ENCODE measurements around the gene MID2.
"Not testable (repeated sequence)": the region's sequence is repeated elsewhere in the genome, so short reads cannot be mapped to it uniquely, and the experiment has no call there.

The MID2 gene

DNA sequence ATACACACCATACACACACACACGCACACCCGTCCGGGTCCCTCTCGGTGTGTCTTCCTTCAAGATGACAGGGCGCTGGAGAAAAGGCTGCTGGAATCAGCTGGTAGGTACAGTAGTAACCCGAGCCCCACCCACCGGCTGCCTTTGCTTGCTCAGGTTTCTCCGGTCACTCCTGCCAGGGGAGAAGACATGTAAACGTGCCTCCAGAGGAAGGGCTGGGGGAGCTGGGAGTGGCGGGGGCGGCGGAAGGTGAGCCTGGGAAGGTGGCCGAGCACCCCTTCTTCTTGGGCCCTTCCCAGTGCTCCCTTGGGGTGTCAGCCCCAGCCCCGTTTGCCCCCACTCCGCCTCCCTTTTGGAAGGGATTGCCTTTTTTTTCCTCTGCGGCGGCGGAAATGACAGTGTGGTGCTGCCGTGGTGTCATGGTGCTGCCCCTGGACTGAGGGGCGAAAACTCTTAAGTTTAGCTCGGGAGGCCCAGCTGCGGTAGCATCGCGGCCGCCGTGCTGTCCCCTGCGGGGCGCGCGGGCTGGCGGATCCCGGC, at the start of gene MID2:
Gene MID2 (plus strand): TSS at position 169 of the 540 bp plus-strand sequence. CDS start 561 bp downstream, outside the sequence.
- peak; percentile 74 for DNase-seq (ENCODE audit: low spot score)

GRCh38 chrX:107776649-107777535, 48.8 kb upstream of the MID2 start:
- peak; percentile 86 for DNase-seq (ENCODE audit: low spot score)

DNA sequence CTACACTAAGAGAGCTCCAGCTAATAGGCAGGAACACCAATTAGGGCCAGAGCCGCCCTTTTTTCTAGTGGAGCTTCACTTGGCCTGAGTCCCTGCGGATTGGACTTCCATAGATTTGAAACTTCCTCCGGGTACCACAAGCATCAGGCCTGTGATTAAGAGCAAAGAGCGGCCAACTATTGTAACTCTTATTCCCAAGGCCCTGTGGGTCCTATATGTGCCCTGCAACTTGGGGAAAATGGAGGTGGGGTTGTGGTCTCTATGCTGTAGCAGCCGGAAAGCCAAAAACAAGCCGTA, 48.2 kb upstream of the MID2 start, which contains the start of gene NCBP2L:
Gene NCBP2L (plus strand): TSS at position 198 of the 297 bp plus-strand sequence. CDS start 16,488 bp downstream, outside the sequence.
- no peak for DNase-seq (ENCODE audit: low spot score)

DNA sequence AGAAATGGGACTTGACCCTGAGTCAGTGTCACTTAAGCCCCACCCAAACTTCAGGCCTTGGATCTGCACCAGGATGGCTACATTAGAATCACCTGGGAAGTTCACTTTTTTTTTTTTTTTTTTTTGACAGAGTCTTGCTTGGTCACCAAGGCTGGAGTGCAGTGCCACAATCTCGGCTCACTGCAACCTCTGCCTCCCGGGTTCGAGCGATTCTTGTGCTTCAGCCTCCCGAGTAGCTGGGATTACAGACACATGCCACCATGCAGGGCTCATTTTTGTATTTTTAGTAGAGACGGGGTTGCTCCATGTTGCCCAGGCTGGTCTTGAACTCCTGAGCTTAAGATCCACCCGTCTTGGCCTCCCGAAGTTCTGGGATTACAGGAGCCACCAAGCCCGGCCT, 45.1 kb upstream of the MID2 start:
- no peak for DNase-seq (ENCODE audit: low spot score)

DNA sequence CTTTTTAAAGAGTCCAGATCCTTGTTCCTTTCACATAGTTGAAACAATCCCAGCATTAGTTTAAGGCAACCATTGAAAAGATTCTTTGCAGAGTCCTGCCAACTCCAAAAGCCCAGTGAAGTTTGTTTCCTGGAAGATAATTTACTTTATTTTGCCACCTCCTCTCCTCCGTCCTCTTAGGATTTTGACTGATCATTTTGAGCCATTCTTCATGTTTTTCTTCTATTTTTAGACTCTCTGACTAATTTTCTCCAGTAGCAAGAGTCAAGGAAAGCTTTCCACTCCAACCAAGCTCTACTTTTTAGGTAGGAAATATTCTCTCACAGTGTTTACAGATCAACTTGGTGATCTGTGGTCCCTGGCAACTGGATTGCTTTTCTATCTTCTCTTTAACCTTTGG, 37.8 kb upstream of the MID2 start:
- DNase-seq (ENCODE audit: low spot score) = no peak

- DNase-seq (ENCODE audit: low spot score) = no peak
Observed at GRCh38 chrX:107804427-107804826, 21.2 kb upstream of the MID2 start.

DNA sequence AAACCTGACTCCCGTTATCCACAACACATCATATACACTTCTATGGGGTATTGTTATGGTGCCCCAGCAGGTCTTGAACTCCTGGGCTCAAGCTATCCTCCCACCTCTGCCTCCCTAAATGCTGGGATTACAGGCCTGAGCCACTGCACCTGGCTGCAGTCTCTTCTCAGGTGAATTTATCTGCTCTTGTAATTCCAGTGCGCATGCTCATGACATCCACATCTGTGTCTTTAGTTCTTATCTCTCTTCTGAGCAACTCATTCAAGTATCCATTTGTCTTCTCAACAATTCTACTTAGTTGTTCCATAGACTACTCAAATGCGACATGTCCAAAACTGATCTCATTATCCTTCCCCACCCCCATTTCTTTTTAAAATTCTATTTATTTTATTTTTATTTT, 20.5 kb upstream of the MID2 start:
- no peak for DNase-seq (ENCODE audit: low spot score)

DNA sequence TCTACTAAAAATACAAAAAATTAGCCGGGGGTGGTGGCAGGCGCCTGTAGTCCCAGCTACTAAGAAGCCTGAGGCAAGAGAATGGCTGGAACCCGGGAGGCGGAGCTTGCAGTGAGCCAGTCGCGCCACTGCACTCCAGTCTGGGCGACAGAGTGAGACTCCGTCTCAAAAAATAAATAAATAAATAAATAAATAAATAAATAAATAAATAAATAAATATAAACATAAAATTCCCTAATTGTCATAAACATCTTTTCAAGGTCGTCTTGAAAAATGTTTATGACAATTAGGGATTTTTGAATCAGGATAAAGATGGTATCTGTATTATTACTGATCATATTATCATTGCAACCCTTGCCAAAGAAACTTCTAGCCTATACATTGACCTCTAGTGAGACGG, 15.6 kb upstream of the MID2 start:
- DNase-seq (ENCODE audit: low spot score) = not testable (repeated sequence)

- no peak for DNase-seq (ENCODE audit: low spot score)
Observed at GRCh38 chrX:107818900-107819521, 6.7 kb upstream of the MID2 start.

DNA sequence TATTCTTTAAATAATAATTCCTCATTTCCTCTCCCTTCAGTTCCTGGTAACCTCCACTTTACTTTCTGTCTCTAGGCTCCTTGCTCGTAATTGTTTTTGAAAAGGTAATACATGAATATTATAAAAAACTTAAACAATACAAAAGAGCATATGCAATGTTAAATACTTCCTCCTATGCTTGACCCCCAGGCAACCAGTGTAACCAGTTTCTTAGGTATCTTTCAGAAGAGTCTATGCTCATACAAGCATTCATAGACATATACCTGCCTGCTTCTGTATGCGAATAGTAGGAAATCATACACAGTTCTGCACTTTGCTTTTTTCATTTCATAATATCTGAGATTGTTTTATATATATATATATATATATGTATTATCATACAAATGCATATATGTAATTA, 2.6 kb upstream of the MID2 start:
- DNase-seq (ENCODE audit: low spot score) = no peak

- peak; percentile 21 for DNase-seq (ENCODE audit: low spot score)
Observed at GRCh38 chrX:107823456-107823855, 2.2 kb upstream of the MID2 start.

- DNase-seq (ENCODE audit: low spot score) = peak; percentile 43
Observed at GRCh38 chrX:107826238-107827029, 768 bp downstream of the MID2 start.

DNA sequence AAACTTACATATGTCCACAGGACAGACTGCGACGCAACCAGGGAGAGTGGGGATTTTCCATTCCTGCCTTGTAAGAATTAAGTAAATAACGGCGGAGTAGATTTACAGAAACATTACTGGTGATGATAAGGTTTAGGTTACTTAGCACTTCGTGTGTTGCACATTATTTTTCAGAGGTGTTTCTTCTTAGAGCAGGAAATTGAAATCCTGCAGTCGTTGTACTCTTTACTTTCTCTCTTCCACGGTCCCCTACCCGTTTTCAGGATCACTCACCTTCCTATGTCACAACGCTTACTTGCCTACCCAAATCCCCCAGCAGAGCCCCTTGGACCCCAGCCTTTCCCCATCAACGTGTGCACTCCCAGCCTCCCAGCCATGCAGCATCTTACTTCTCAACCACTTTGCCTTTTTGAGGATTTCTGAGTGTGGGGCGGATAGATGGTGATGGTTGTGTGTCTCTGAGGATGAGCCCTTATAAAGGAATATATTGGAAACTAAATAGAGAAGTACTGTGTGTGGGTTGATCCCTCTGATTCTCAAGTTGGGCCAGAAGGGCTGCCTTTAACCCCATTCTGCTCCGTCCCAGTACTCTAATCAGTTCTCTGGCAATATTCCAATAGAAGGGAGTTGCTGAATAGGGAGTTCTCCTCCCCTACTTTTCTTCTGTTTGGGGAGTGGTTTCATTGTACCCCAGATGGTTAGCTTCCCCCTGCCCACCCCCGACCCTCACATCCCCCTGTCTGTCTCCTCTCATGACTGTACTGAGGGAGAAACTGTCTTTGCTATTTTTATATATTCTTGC, 1.6 kb downstream of the MID2 start:
- DNase-seq (ENCODE audit: low spot score) = no peak

- peak; percentile 49 for DNase-seq (ENCODE audit: low spot score)
Observed at GRCh38 chrX:107827852-107828251, 2.2 kb downstream of the MID2 start.

GRCh38 chrX:107829878-107830277, 4.2 kb downstream of the MID2 start:
- DNase-seq (ENCODE audit: low spot score) = no peak

DNA sequence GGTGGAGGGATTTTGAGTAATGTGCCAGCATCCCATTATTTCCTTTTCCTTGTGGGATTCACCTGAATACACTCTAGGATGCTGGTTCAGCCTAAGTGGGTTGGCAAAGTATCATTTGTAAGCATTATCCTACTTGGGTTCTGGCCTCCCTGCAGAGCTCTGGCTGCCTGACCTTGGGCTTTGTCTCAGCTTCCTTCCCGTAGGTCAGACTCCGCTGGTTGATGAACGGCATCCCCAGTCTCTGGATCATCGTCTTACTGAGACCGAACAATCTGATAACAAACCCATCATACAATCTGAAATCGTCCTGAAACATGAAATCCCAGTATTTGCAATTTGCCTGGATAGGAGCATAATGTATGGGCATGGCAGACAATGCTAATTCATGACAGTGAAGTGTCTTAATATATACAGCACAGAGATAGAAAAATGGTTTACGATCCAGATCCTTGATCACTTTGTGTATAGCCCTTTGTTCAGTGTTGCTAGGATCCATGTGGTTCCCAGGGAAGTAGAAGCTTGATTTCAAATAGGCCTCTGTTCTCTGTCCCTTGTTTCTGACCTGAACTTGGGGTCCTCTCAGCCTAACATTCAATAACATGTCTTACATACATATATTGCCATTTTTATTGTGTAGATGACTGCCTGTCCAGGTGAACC, 5.5 kb downstream of the MID2 start:
- DNase-seq (ENCODE audit: low spot score) = no peak

DNA sequence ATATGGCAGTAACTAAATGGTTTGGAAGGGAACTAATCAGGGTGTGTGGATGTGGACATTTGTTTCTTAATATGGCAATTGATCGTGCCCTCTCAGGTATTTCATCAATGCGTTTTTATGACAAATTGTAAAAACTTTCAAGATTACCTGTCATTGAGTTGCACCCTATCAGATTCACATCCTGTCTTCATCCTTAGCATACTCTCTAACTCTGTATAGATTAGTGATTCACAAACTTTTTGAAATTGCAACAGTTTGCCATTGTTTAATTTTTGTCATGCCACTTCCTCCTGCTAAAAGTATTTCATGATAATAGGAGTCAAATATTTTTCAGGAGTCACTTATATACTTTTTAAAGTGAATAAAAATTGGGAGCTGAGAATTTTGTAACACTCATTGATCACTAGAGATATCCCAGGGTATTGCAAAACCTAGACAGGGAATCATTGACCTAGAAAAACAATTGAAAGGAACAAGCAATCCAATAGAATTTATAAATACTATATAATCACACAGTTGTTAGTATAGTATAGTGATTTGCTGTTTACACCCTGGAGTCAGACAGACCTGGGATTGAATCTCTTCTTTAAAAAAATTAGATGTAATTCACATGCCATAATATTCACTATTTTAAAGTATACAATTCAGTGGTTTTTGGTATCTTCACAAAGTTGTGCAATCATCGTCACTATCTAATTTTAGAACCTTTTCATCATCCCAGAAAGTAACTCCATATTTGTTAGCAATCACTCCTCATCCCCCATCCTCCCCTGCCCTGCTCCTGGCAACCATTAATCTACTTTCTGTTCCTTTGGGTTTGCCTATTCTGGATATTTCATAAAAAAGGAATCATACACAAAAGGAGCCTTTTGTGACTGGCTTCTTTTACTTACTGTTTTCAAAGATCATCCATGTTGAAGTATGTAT, 8.9 kb downstream of the MID2 start:
- DNase-seq (ENCODE audit: low spot score) = no peak

DNA sequence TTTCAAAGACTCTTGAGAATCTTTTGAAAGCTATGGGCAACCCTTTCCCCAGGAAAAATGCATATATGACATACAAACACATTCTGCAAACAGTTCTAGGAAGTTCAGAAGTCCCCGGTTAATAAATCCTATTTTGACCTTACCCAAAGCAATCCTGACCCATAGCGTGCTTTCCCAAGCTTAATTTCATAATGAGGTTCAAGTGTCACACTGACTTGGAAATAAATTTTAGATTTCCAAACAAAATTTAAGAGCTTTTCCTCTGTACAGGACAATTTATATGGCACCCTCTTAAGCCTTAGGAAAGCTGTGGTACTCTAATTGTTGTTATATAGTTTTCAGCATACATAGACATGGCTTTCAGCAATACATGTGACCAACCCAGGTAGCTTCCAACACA, 11.3 kb downstream of the MID2 start:
- no peak for DNase-seq (ENCODE audit: low spot score)

DNA sequence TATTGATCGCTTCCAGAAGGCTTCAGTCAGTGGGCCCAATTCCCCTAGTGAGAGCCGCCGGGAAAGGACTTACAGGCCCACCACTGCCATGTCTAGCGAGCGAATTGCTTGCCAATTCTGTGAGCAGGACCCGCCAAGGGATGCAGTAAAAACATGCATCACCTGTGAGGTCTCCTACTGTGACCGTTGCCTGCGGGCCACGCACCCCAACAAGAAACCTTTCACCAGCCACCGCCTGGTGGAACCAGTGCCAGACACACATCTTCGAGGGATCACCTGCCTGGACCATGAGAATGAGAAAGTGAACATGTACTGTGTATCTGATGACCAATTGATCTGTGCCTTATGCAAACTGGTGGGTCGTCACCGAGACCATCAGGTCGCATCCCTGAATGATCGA, 15.3 kb downstream of the MID2 start:
- DNase-seq (ENCODE audit: low spot score) = no peak

All from kidney tubule cell (primary cell).